Esophagus (tissue), 2 donors: ENCODE results near the gene MFSD6. TPM values are rescaled to one million over a fixed set of nuclear protein-coding genes. Genes with fewer than 3 reads are reported as not detected.
"Not testable (repeated sequence)": the region's sequence is repeated elsewhere in the genome, so short reads cannot be mapped to it uniquely, and the experiment has no call there.

ENCODE experiments used
- H3K27ac ChIP-seq, 2 donors: one replicate each; pipeline ENCODE4 v1.5.1; 2013; ENCODE audit warnings: low read depth in 2 of 2, mild to moderate bottlenecking in 2 of 2, inconsistent platforms in 1 of 2, low read length in 1 of 2, moderate library complexity in 1 of 2
- H3K27me3 ChIP-seq, 2 donors: one replicate each; pipeline ENCODE4 v1.6.1; 2013; ENCODE audit warnings: low read length in 2 of 2, control low read depth in 1 of 2, mild to moderate bottlenecking in 1 of 2; ENCODE audit not compliant: insufficient read depth in 2 of 2, control insufficient read depth in 1 of 2
- H3K36me3 ChIP-seq, 2 donors: one replicate each; pipeline ENCODE4 v1.6.1; 2013; ENCODE audit warnings: low read length in 1 of 2; ENCODE audit not compliant: control insufficient read depth in 2 of 2, insufficient read depth in 2 of 2
- H3K4me1 ChIP-seq, 2 donors: one replicate each; pipeline ENCODE4 v1.6.1; 2013; ENCODE audit warnings: low read length in 1 of 2; ENCODE audit not compliant: control insufficient read depth in 2 of 2, insufficient read depth in 2 of 2
- H3K4me3 ChIP-seq, 2 donors: one replicate each; pipeline ENCODE4 v1.5.1; 2013; ENCODE audit warnings: low read length in 2 of 2, mild to moderate bottlenecking in 2 of 2, low read depth in 1 of 2, moderate library complexity in 1 of 2
- H3K9me3 ChIP-seq, 2 donors: one replicate each; pipeline ENCODE4 v1.6.1; 2013; ENCODE audit warnings: mild to moderate bottlenecking in 2 of 2, low read depth in 1 of 2, low read length in 1 of 2, moderate library complexity in 1 of 2; ENCODE audit not compliant: control insufficient read depth in 2 of 2, insufficient read depth in 1 of 2
- WGBS, 2 donors: extraction: QIAGEN DNeasy Blood & Tissue Kit; methylation state at CpG; one replicate each; pipeline ENCODE4 v1.1.7; 2013; 5-methylcytosine and 5-hydroxymethylcytosine counted together
- polyA plus RNA-seq, 2 donors: library from polyadenylated mRNA; stranded (reverse); fragments of 200-250 nt; gene quantifications; one replicate each; pipeline ENCODE4 v1.2.3, GENCODE V29; 2013
- donor health status: healthy with polysubstance abuse.
- donor health status: Bipolar disorder and iron deficiency.

The MFSD6 gene
- polyA plus RNA-seq, 2 donors = 25.2 to 30.5 TPM

GRCh38 chr2:190415251-190415650 is 7.1 kb downstream of the MFSD6 start:
- Histone ChIP-seq H3K4me1 (peaks cover 9 to 12% of the 10 kb centered on the region in 2 donors), H3K4me3 (no peak overlapping the region), H3K36me3 (peaks cover 0 to 2% of the 10 kb centered on the region in 2 donors), H3K9me3 (no peaks in the 10 kb centered on the region), H3K27me3 (no peaks in the 10 kb centered on the region), H3K27ac (no peak overlapping the region)
- WGBS, 2 donors = 92 to 95% methylated on average over 4 of the region's 4 CpGs

- H3K36me3 ChIP-seq = peaks cover 0 to 2% of the 10 kb centered on the region in 2 donors
- H3K4me3 ChIP-seq = no peak overlapping the region
- H3K4me1 ChIP-seq = peaks cover 9 to 12% of the 10 kb centered on the region in 2 donors
- H3K27me3 ChIP-seq = no peaks in the 10 kb centered on the region
- H3K9me3 ChIP-seq = no peaks in the 10 kb centered on the region
- WGBS, 2 donors = 56 to 62% methylated on average over 2 of the region's 2 CpGs
- no peak overlapping the region for H3K27ac ChIP-seq
These were observed 7.9 kb downstream of the MFSD6 start for GRCh38 chr2:190415794-190416775.

DNA sequence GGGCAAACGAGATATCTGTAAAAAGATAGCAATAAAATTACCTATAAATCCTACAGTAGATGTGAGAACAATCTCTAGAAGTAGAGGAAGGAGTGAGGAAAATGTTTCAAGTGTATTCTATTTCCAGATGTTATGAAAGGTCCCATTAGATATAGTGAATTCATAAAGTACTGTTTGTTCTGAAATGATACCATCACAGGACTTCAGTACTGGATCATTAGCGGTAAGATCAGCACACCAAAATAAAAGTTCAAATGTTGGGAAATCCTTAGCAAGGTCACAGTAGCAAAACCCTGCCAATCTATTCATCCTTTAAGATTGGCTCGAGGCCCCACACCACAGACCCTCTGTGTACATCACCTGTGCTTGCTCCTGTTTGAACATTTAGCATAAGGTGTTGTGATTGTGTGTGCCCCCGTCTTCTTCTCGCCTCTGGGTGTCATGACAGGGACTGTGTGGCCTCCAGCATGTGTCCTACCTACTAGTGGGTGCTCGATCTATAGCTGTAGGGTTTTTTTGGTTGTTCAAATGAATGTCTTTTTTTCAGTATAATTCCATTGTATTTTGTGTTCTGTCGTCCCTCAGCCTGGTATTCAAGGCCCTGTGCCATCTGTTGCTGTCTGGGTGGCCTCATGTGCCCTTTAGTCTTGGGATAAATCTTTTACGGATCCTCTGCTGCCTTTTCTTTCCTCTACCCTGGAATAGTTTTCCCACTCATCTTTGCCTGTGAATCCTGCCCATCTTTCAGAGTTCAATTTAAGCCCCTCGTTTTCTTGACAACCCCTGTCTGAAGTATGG is 9.1 kb downstream of the MFSD6 start:
- Histone ChIP-seq H3K27ac (no peak overlapping the region), H3K4me3 (no peak overlapping the region), H3K9me3 (no peaks in the 10 kb centered on the region), H3K27me3 (no peaks in the 10 kb centered on the region), H3K36me3 (peaks cover 0 to 2% of the 10 kb centered on the region in 2 donors), H3K4me1 (peaks cover 9 to 12% of the 10 kb centered on the region in 2 donors)
- WGBS, 2 donors = 88 to 89% methylated on average over 9 of the region's 9 CpGs

DNA sequence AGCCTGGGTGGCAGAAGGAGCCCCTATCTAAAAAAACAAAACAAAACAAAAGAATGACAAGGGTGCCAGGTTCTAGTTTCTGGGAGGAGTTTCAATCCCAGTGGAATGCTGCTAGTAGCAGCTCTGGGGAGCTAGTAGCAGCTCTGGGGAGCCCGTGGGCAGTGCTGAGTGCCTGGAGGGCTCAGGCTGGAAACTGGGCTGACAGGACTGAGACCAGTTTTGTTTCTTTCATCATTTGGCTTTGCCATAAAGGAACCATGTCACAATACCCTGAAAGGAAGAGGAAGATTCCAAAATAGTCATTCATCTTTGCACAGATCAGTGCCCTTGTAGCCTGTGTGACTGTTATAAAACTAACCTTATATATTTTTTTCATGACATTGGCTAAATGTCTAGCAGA is 10.6 kb downstream of the MFSD6 start:
- 45 to 61% methylated on average over 1 of the region's 1 CpG for WGBS, 2 donors
- peak overlapping the region; percentile 28 to 42 for H3K27ac ChIP-seq
- H3K9me3 ChIP-seq = no peaks in the 10 kb centered on the region
- no peaks in the 10 kb centered on the region for H3K27me3 ChIP-seq
- H3K36me3 ChIP-seq = peaks cover 0 to 2% of the 10 kb centered on the region in 2 donors
- H3K4me1 ChIP-seq = peaks cover 5% of the 10 kb centered on the region in 2 donors
- H3K4me3 ChIP-seq = no peak overlapping the region

- Histone ChIP-seq H3K27ac (no peak overlapping the region), H3K4me1 (peaks cover 0 to 3% of the 10 kb centered on the region in 2 donors)
These were observed 12.6 kb downstream of the MFSD6 start for GRCh38 chr2:190420801-190421200.

DNA sequence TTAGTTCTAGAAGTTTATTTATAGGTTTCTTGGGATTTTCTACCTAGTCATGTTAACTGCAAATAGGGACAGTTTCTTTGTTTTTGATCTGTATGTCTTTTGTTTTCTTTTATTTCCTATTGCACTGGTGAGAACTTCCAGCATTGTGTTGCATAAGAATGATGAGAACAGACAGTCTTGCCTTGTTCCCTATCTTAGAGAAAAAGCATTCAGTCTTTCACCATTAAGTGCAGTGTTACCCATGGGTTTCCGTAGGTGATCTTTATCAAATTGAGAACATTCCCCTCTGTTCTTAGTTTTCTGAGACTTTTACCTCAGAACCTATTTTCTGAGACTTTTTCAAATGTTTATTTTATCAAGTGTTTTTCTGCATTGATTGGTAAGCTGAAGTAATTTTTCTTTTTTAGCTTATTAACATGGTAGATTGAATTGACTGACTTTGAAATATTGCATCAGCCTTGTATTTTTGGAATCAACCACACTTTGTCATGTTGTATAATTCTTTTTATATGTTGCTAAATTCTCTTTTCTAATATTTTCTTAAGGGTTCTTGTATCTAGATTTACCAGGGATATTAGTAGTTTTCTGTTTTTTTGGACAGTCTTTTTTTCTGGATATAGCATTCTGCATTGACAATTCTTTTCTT is 17.2 kb downstream of the MFSD6 start:
- Histone ChIP-seq H3K27me3 (no peaks in the 10 kb centered on the region), H3K4me1 (no peaks in the 10 kb centered on the region), H3K27ac (no peak overlapping the region), H3K36me3 (peaks cover 0 to 4% of the 10 kb centered on the region in 2 donors), H3K9me3 (no peaks in the 10 kb centered on the region), H3K4me3 (no peak overlapping the region)
- WGBS, 2 donors = 88 to 97% methylated on average over 1 of the region's 1 CpG

More at GRCh38 chr2:190420801-190421200, 12.6 kb downstream of the MFSD6 start:
- Histone ChIP-seq H3K9me3 (no peaks in the 10 kb centered on the region), H3K36me3 (peaks cover 0 to 2% of the 10 kb centered on the region in 2 donors), H3K4me3 (no peak overlapping the region), H3K27me3 (no peaks in the 10 kb centered on the region)
- 63 to 68% methylated on average over 1 of the region's 1 CpG for WGBS, 2 donors

DNA sequence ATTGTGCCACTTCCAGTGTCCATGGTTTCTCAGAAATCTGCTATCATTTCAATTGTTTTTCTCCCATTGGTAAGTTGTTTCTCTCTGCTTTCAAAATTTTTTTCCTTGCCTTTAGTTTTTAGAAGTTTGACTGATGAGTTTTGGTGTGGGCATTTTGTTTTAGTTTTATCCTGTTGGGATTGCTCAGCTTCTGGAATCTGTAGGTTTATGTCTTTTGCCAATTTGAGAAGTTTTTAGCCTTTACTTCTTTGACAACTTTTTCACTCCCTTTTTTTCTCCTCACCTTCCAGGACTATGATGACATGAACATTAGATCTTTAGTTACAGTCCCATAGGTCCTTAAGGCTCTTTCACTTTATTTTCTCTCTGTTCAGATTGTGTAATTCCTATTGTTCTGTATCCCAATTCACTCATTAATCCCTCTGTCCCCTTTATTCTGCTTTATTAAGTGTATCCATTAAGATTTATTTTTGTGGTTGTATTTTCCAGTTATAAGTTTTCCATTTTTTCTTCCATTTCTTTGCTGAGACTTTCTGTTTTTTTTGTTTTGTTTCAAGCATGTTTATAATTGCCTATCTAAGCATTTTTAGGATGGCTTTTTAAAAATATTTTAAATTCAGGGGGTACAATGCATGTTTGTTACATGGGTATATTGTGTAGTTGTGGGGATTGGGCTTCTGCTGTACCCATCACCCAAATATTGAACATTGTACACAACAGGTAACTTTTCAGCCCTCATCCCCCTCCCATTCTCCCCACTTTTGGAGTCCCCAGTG is 17.9 kb downstream of the MFSD6 start:
- Histone ChIP-seq H3K36me3 (peaks cover 0 to 4% of the 10 kb centered on the region in 2 donors), H3K4me3 (no peak overlapping the region), H3K27me3 (no peaks in the 10 kb centered on the region), H3K9me3 (no peaks in the 10 kb centered on the region), H3K4me1 (no peaks in the 10 kb centered on the region), H3K27ac (no peak overlapping the region)

GRCh38 chr2:190430866-190431265 is 22.7 kb downstream of the MFSD6 start:
- H3K9me3 ChIP-seq, H3K4me3 ChIP-seq, H3K27me3 ChIP-seq, H3K4me1 ChIP-seq, H3K36me3 ChIP-seq, H3K27ac ChIP-seq: not testable (repeated sequence)
- 94 to 97% methylated on average over 11 to 26 of the region's 26 CpGs for WGBS, 2 donors

DNA sequence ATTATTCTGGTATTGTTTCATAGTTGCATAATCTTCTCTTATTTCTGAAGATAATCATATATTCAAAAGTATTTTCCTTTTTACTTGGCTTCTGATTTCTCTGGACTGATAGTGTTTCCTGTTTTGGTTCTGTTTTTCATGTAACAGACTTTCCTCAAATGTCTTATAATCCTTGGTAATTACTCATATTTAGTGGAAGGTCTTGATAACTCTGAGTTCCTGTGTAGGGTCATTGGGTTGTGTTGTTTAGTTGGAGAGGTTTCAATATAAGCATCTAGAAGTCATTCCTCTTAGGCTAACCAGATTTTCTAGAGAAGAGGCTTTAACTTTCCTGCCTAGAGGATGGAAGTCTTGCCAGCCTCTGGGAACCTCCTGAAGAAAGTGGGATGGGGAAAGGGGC is 23.8 kb downstream of the MFSD6 start:
- H3K9me3 ChIP-seq = no peaks in the 10 kb centered on the region
- peaks cover 0 to 12% of the 10 kb centered on the region in 2 donors for H3K36me3 ChIP-seq
- peak overlapping the region in 1 of 2 donors; percentile 22 for H3K27ac ChIP-seq
- no peak overlapping the region for H3K4me3 ChIP-seq
- H3K4me1 ChIP-seq = no peaks in the 10 kb centered on the region
- H3K27me3 ChIP-seq = no peaks in the 10 kb centered on the region
